Chondrocyte (in vitro differentiated cells): ENCODE results near the gene RNF224. TPM values are rescaled to one million over a fixed set of nuclear protein-coding genes. Genes with fewer than 3 reads are reported as not detected.
"Not testable (repeated sequence)": the region's sequence is repeated elsewhere in the genome, so short reads cannot be mapped to it uniquely, and the experiment has no call there.

Experiments used
- DNase-seq: peaks from one replicate; pipeline ENCODE4 v3.0.0; 2021; ENCODE audit warnings: mixed read lengths, low spot score
- H3K27ac Mint-ChIP-seq: one replicate; pipeline ENCODE4 v1.8.0; 2021; ENCODE audit warnings: mild to moderate bottlenecking, moderate library complexity, mixed read lengths; ENCODE audit not compliant: unreplicated experiment
- H3K27me3 Mint-ChIP-seq: 2 replicates; pipeline ENCODE4 v1.8.0; 2021; ENCODE audit warnings: low read depth, mixed read lengths
- H3K36me3 Mint-ChIP-seq: 2 replicates; pipeline ENCODE4 v1.8.0; 2021; ENCODE audit warnings: low read depth, mixed read lengths
- H3K4me1 Mint-ChIP-seq: 2 replicates; pipeline ENCODE4 v1.8.0; 2021; ENCODE audit warnings: low read depth, mild to moderate bottlenecking, mixed read lengths
- H3K4me3 Mint-ChIP-seq: one replicate; pipeline ENCODE4 v1.8.0; 2021; ENCODE audit warnings: mild to moderate bottlenecking, moderate library complexity, mixed read lengths; ENCODE audit not compliant: unreplicated experiment
- H3K9me3 Mint-ChIP-seq: 2 replicates; pipeline ENCODE4 v1.8.0; 2021; ENCODE audit warnings: low read depth, mixed read lengths
- total RNA-seq: library from RNA; stranded (reverse); gene quantifications from 3 replicates; pipeline ENCODE4 v1.2.1, GENCODE V29; 2021
- TF ChIP-seq, protein P1 (sequence below): fragments of 200-600 bp; sonication (generic); IDR thresholded peaks from 2 replicates; pipeline ENCODE4 v1.5.0; 2021; ENCODE audit warnings: antibody characterized with exemption, mild to moderate bottlenecking, moderate library complexity

The RNF224 gene
- total RNA-seq, 1 donor from 2014 or later = not detected

DNA sequence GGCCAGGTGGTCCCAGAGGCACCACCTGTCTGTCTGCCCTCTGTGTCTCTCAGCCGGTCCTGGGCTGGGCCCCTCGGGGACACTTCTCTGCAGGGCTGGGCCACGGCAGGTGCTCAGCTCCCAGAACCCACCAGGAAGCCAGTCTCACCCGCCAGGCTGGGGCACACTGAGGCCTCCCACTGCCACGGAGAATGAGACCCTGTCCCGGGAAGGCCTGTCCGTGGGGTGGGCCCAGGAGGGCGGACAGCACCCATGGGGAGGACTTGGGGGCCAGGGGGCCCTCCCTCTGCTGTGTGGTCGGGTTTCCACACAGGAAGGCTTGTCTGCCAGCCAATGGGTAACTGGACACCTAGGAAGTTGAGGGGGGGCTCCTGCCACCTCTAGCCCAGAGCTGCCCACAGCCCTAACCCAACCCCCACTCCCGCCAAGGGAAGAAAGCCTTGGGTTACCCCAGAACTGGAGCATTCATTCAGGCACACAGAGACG is 9.7 kb downstream of the RNF224 start:
- no peaks in the 10 kb centered on the region for H3K36me3 Mint-ChIP-seq
- H3K4me1 Mint-ChIP-seq = peaks cover 11% of the 10 kb centered on the region
- no peak overlapping the region for H3K4me3 Mint-ChIP-seq
- H3K9me3 Mint-ChIP-seq = no peaks in the 10 kb centered on the region
- no peak overlapping the region for H3K27ac Mint-ChIP-seq
- DNase-seq = no peak
- TF ChIP-seq, protein P1, sequence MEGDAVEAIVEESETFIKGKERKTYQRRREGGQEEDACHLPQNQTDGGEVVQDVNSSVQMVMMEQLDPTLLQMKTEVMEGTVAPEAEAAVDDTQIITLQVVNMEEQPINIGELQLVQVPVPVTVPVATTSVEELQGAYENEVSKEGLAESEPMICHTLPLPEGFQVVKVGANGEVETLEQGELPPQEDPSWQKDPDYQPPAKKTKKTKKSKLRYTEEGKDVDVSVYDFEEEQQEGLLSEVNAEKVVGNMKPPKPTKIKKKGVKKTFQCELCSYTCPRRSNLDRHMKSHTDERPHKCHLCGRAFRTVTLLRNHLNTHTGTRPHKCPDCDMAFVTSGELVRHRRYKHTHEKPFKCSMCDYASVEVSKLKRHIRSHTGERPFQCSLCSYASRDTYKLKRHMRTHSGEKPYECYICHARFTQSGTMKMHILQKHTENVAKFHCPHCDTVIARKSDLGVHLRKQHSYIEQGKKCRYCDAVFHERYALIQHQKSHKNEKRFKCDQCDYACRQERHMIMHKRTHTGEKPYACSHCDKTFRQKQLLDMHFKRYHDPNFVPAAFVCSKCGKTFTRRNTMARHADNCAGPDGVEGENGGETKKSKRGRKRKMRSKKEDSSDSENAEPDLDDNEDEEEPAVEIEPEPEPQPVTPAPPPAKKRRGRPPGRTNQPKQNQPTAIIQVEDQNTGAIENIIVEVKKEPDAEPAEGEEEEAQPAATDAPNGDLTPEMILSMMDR = peak; percentile 43
- no peaks in the 10 kb centered on the region for H3K27me3 Mint-ChIP-seq

DNA sequence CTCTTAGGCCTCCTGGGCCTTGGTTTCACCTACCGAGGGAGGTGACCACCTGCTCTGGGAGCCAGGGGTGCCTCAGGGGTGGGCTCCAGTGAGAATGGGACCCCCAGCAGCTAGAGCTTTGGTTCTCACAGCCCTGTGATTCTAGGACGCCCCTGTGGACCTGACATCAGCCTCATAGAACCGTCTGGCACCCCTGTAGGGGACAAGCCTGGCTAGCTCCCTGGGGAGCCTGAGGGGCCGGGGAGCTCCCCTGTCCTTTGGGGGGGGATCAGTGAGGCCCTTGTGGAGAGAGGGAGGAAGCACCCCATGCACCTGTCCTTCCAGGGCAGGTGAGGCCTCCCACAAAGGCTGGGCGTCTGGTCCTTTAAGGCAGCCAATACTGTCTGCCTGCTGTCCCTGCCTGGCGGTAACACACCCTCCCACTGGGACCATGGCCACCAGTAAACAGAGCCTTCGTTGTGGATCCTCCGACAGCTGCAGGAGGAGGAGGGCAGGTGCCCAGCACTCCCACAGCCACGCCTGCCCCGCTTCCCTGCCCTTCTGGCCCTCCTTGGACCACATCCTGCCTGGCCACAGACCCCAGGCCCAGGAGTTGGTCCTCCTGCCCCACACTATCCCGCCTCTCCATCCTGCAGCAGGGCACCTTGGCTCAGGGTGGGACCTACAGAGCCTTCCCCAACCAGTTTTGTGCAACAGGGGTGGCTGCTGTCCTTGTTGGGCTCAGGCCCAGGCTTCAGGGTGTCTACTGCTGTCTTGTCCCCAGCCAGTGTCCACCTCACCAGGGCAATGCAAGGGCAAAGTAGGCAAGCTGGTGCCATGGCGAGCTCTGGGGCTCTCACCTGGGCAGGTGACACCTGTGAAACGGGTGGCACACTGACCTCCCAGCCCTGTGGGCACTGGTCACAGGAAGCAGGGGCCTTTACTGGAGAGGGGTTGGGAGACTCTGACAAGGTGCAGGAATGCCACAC is 10.7 kb downstream of the RNF224 start:
- peaks cover 21% of the 10 kb centered on the region for H3K4me1 Mint-ChIP-seq
- H3K27me3 Mint-ChIP-seq = no peaks in the 10 kb centered on the region
- TF ChIP-seq, protein P1 = no peak
- DNase-seq = no peak
- H3K27ac Mint-ChIP-seq = no peak overlapping the region
- H3K9me3 Mint-ChIP-seq = no peaks in the 10 kb centered on the region
- no peak overlapping the region for H3K4me3 Mint-ChIP-seq
- H3K36me3 Mint-ChIP-seq = peaks cover 9% of the 10 kb centered on the region

DNA sequence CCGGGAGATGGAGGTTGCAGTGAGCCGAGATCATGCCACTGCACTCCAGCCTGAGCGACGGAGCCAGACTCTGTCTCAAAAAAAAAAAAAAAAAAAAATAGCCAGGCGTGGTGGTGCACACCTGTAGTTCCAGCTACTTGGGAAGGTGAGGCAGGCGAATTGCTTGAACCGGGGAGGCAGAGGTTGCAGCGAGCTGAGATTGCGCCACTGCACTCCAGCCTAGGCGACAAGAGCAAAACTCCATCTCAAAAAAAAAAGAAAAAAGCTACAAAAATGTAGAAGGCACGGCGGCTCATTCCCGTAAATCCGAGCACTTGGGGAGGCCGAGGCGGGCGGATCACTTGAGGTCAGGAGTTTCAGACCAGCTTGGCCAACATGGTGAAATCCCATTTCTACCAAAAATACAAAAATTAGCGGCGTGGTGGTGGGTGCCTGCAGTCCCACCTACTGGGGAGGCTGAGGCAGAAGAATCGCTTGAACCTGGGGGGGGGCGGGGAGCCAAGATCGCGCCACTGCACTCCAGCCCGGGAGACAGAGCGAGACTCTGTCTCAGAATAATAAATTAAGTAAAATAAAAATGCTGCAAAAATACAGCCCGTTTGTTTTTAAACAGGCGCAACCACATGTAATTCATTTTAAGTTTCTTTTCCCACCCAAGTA is 12.4 kb downstream of the RNF224 start:
- DNase-seq, H3K9me3 Mint-ChIP-seq, H3K27me3 Mint-ChIP-seq: not testable (repeated sequence)
- Mint-ChIP-seq H3K4me1 (peaks cover 30% of the 10 kb centered on the region), H3K36me3 (peaks cover 10% of the 10 kb centered on the region), H3K27ac (peak overlapping the region; percentile 85), H3K4me3 (peak overlapping the region; percentile 70)

DNA sequence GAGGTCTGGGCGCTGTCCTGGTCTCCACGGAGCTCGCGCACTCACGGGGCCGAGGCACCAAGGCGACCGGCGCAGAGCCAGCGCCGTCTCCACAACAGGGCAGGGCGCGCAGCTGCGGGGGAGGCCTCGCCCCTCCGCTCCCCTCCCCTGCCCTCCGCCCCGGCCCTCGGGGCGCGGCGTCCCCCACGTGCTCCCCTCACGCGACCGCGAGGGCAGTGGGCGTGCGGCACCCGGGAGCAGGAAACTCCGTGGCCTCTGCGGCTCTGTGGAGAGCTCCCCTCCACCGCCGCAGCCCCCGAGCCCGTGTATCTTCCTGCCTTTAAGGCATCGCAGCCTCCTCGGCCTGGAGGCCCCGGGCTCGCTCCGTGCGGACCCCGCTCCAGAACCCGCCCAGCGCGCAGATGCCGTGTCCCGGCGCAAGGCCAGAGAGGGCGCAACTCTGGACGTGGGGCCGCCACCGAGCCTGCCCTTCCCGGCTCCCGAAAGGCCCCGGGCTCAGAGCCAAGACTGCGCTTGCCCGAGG is 13.1 kb downstream of the RNF224 start:
- Mint-ChIP-seq H3K36me3 (peaks cover 10% of the 10 kb centered on the region), H3K9me3 (no peaks in the 10 kb centered on the region), H3K27me3 (no peaks in the 10 kb centered on the region), H3K4me1 (peaks cover 30% of the 10 kb centered on the region), H3K27ac (peak overlapping the region; percentile 85), H3K4me3 (peak overlapping the region; percentile 70)
- DNase-seq = no peak
- TF ChIP-seq, protein P1 = peak; percentile 33

DNA sequence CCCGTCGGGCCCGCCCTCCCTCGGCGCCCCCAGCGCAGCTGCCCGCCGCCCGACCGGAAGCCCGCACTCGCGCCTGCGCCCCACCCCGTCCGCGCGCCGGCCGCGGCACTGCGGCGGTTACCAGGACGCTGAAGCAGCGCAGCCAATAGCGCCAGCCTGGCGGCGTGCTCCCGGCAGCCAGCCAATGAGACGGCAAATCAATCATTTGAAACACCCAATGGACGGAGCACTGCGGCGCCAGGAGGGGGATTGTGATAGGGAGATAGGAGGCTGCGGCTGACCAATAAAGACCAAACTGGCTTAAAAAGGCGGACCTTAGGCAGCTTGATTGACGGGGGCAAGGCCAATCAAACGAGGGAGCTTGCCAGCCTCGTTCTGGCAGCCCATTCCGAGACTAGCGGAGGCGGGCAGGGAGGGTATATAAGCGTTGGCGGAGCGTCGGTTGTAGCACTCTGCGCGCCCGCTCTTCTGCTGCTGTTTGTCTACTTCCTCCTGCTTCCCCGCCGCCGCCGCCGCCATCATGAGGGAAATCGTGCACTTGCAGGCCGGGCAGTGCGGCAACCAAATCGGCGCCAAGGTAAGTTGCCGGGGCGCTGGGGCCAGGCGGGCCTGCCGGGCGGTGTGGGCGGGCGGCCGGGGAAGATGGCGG is 13.7 kb downstream of the RNF224 start, which contains the start of gene TUBB4B:
Gene TUBB4B, plus strand, starts transcription at position 447 of the 649 bp plus-strand sequence. Its CDS starts 74 bp downstream, at position 521.
- peak within 1 kb of the TSS; percentile 78 for H3K4me3 Mint-ChIP-seq
- H3K36me3 Mint-ChIP-seq = peaks cover 10% of the 10 kb centered on the region
- H3K9me3 Mint-ChIP-seq = no peaks in the 10 kb centered on the region
- peak; percentile 99 for DNase-seq
- TF ChIP-seq, protein P1 = no peak
- H3K4me1 Mint-ChIP-seq = peaks cover 30% of the 10 kb centered on the region
- no peaks in the 10 kb centered on the region for H3K27me3 Mint-ChIP-seq
- peak within 1 kb of the TSS; percentile 89 for H3K27ac Mint-ChIP-seq
